Measurements from ENCODE around the gene THOC3.

DNA sequence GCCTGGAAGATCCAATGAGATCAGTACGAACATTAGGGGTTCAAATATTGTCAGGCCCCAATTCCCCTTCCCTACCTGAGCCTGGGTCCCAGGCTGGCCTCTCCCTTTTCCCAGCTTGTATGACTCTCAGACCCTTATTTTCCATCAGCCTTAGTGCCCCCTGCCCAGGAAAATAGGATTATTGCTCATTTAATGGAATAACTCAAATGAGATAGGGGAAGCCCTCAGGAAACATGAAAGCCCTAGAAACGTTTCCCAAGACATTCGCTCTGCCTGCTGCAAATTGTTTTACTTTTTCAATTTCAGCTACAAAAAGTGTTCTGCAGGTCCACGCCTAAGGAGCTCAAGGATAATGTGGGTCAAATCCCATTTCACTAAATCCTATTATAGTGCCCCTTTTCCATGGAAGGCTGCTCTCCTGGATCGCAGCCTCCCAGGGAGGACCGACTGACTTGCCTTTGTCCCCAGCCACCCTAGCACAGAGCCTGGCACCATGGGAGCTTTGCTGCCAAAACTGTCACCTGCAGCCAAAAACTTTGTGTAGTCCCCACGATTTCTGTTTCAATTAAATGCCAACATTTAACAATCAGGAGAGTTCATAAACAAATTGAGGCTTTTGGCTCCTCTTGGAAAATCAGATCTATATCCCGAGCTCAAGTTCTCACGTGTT, 46.9 kb downstream of the THOC3 start:
- TF ChIP-seq MAX (IDR thresholded peaks at IDR 0.05; ENCODE audit: insufficient read depth, insufficient read length), result no peak
- TF ChIP-seq FOS (IDR thresholded peaks at IDR 0.05; ENCODE audit: borderline replicate concordance, insufficient read depth, low read length), result no peak
- TF ChIP-seq, protein P1, sequence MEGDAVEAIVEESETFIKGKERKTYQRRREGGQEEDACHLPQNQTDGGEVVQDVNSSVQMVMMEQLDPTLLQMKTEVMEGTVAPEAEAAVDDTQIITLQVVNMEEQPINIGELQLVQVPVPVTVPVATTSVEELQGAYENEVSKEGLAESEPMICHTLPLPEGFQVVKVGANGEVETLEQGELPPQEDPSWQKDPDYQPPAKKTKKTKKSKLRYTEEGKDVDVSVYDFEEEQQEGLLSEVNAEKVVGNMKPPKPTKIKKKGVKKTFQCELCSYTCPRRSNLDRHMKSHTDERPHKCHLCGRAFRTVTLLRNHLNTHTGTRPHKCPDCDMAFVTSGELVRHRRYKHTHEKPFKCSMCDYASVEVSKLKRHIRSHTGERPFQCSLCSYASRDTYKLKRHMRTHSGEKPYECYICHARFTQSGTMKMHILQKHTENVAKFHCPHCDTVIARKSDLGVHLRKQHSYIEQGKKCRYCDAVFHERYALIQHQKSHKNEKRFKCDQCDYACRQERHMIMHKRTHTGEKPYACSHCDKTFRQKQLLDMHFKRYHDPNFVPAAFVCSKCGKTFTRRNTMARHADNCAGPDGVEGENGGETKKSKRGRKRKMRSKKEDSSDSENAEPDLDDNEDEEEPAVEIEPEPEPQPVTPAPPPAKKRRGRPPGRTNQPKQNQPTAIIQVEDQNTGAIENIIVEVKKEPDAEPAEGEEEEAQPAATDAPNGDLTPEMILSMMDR (IDR thresholded peaks at IDR 0.05; ENCODE audit: extremely low read depth in 1 of 2, insufficient read depth in 1 of 2, low read depth in 1 of 2, low read length in 2 of 2), result no peak
- no peak for TF ChIP-seq POLR2AphosphoS5 (IDR thresholded peaks at IDR 0.05; ENCODE audit: insufficient read depth, low read depth, low read length)
- TF ChIP-seq EZH2 (IDR thresholded peaks at IDR 0.05; ENCODE audit: borderline replicate concordance, low read depth, low read length, severe bottlenecking), result no peak
- no peak for TF ChIP-seq JUN (IDR thresholded peaks at IDR 0.05; ENCODE audit: borderline replicate concordance, insufficient read depth, insufficient read length, low read depth)
- no peak for TF ChIP-seq POLR2A (IDR thresholded peaks at IDR 0.05; ENCODE audit: low read depth, low read length)
- TF ChIP-seq MYC (IDR thresholded peaks at IDR 0.05; ENCODE audit: low read depth, low read length), result no peak
